ENCODE data around the gene ZNF521.

- TF ChIP-seq CTCF (IDR thresholded peaks at IDR 0.05) (no peak), POLR2A (IDR thresholded peaks at IDR 0.05) (no peak)
Observed at GRCh38 chr18:25349926-25350487, 2.0 kb downstream of the ZNF521 start.

All from thyroid gland (tissue), 4 donors.